Smooth muscle cell (in vitro differentiated cells): ENCODE data around the gene SART3. TPM values are rescaled to one million over a fixed set of nuclear protein-coding genes. Genes with fewer than 3 reads are reported as not detected.
A peak's percentile ranks its signal among the peaks of the same experiment; 100 is the strongest.

Experiments
- DNase-seq: peaks from one replicate; lab custom pipeline; 2025; ENCODE audit not compliant: unreplicated experiment; lab: John Stamatoyannopoulos, UW
- H2AFZ ChIP-seq: fragments of 200-600 bp; sonication (generic); 2 replicates; pipeline ENCODE4 v1.6.0; 2016; ENCODE audit warnings: antibody characterized with exemption, low read depth, mild to moderate bottlenecking
- H3F3A ChIP-seq: fragments of 200-600 bp; sonication (generic); 2 replicates; pipeline ENCODE4 v1.6.0; 2017; ENCODE audit warnings: antibody characterized with exemption, low read depth
- H3K27ac ChIP-seq: fragments of 200-600 bp; sonication (generic); 2 replicates; pipeline ENCODE4 v1.5.1; 2016; ENCODE audit warnings: low read depth, mild to moderate bottlenecking
- H3K27me3 ChIP-seq: fragments of 200-600 bp; sonication (generic); 2 replicates; pipeline ENCODE4 v1.6.1; 2016; ENCODE audit warnings: low read depth, mild to moderate bottlenecking
- H3K36me3 ChIP-seq: fragments of 200-600 bp; sonication (generic); 2 replicates; pipeline ENCODE4 v1.5.1; 2016; ENCODE audit warnings: low read depth
- H3K4me1 ChIP-seq: fragments of 200-600 bp; sonication (generic); 2 replicates; pipeline ENCODE4 v1.5.1; 2016; ENCODE audit warnings: low read depth
- H3K4me2 ChIP-seq: fragments of 200-600 bp; sonication (generic); 2 replicates; pipeline ENCODE4 v1.6.0; 2016; ENCODE audit warnings: mild to moderate bottlenecking
- H3K4me3 ChIP-seq: fragments of 200-600 bp; sonication (generic); 2 replicates; pipeline ENCODE4 v1.5.1; 2016; ENCODE audit warnings: mild to moderate bottlenecking
- H3K79me2 ChIP-seq: fragments of 200-600 bp; sonication (generic); 2 replicates; pipeline ENCODE4 v1.6.0; 2016; ENCODE audit warnings: low read depth, mild to moderate bottlenecking
- H3K9ac ChIP-seq: fragments of 200-600 bp; sonication (generic); 2 replicates; pipeline ENCODE4 v1.6.0; 2016; ENCODE audit warnings: low read depth
- H3K9me3 ChIP-seq: fragments of 200-600 bp; sonication (generic); replicated peaks from 2 replicates; pipeline ENCODE4 v1.5.1; 2016; ENCODE audit warnings: low read depth
- H4K20me1 ChIP-seq: fragments of 200-600 bp; sonication (generic); 2 replicates; pipeline ENCODE4 v1.6.0; 2016; ENCODE audit warnings: low read depth
- CTCF ChIP-seq: fragments of 200-600 bp; sonication (generic); IDR thresholded peaks from 2 replicates; pipeline ENCODE4 v1.5.1; 2017; ENCODE audit warnings: borderline replicate concordance, mild to moderate bottlenecking, antibody characterized with exemption; ENCODE audit not compliant: insufficient read depth, poor library complexity, severe bottlenecking
- WGBS: methylation state at CpG from one replicate; pipeline ENCODE4 v1.1.7; 2016; ENCODE audit warnings: low lambda C conversion rate; 5-methylcytosine and 5-hydroxymethylcytosine counted together
- polyA plus RNA-seq: library from polyadenylated mRNA; unstranded; fragments of >200 nt; fragmentation: Nextera tagmentation; extraction: Ambion mirVana; gene quantifications from 2 replicates; pipeline ENCODE4 v1.2.1, GENCODE V29; 2016
- total RNA-seq: library from RNA; depleted of rRNA; stranded (reverse); fragments of >200 nt; gene quantifications from 2 replicates; pipeline ENCODE4 v1.2.3, GENCODE V29; 2014

SART3 gene
- total and polyA plus RNA-seq, 2 experiments from 2014 or later: 22.7 to 94.5 TPM

GRCh38 chr12:108594960-108595710 lies 34.2 kb upstream of the SART3 start:
- over 99% methylated on average over 4 of the region's 7 CpGs for WGBS
- H3K79me2 ChIP-seq: peaks cover 38% of the 10 kb centered on the region
- TF ChIP-seq CTCF: no peak

GRCh38 chr12:108594323-108594903 lies 33.4 kb upstream of the SART3 start:
- TF ChIP-seq CTCF: no peak
- no peak for DNase-seq
- Histone ChIP-seq H3K36me3 (no peaks in the 10 kb centered on the region), H4K20me1 (no peaks in the 10 kb centered on the region), H3K9me3 (no peaks in the 10 kb centered on the region), H3K79me2 (peaks cover 38% of the 10 kb centered on the region), H3K27ac (no peak overlapping the region), H3K27me3 (no peaks in the 10 kb centered on the region), H3F3A (no peaks in the 10 kb centered on the region), H3K9ac (no peak overlapping the region), H3K4me2 (no peak overlapping the region), H3K4me1 (peaks cover 9% of the 10 kb centered on the region), H2AFZ (no peak overlapping the region), H3K4me3 (no peak overlapping the region)
- WGBS: 98% methylated on average over 10 of the region's 10 CpGs

More at GRCh38 chr12:108594960-108595710, 34.2 kb upstream of the SART3 start:
- Histone ChIP-seq H3K9ac (no peak overlapping the region), H4K20me1 (no peaks in the 10 kb centered on the region), H3K4me1 (peaks cover 2% of the 10 kb centered on the region), H3F3A (no peaks in the 10 kb centered on the region), H2AFZ (no peak overlapping the region), H3K9me3 (no peaks in the 10 kb centered on the region), H3K4me2 (peak overlapping the region; percentile 85), H3K27ac (no peak overlapping the region), H3K27me3 (no peaks in the 10 kb centered on the region), H3K36me3 (no peaks in the 10 kb centered on the region), H3K4me3 (peak overlapping the region; percentile 61)
- DNase-seq: no peak

- Histone ChIP-seq H3K4me3 (no peak overlapping the region), H3K9me3 (no peaks in the 10 kb centered on the region)
- no peak for TF ChIP-seq CTCF
Measured at GRCh38 chr12:108592033-108592909, 31.3 kb upstream of the SART3 start.

More at GRCh38 chr12:108592033-108592909, 31.3 kb upstream of the SART3 start:
- H3F3A ChIP-seq: no peaks in the 10 kb centered on the region
- H3K4me1 ChIP-seq: peaks cover 17% of the 10 kb centered on the region
- peaks cover 29% of the 10 kb centered on the region for H3K79me2 ChIP-seq
- WGBS: 96% methylated on average over 13 of the region's 25 CpGs
- H3K27ac ChIP-seq: no peak overlapping the region
- H3K36me3 ChIP-seq: no peaks in the 10 kb centered on the region
- DNase-seq: no peak
- no peak overlapping the region for H3K9ac ChIP-seq
- H3K4me2 ChIP-seq: no peak overlapping the region
- H3K27me3 ChIP-seq: no peaks in the 10 kb centered on the region
- H2AFZ ChIP-seq: no peak overlapping the region
- H4K20me1 ChIP-seq: no peaks in the 10 kb centered on the region
